ENCODE results near the gene AK2.

DNA sequence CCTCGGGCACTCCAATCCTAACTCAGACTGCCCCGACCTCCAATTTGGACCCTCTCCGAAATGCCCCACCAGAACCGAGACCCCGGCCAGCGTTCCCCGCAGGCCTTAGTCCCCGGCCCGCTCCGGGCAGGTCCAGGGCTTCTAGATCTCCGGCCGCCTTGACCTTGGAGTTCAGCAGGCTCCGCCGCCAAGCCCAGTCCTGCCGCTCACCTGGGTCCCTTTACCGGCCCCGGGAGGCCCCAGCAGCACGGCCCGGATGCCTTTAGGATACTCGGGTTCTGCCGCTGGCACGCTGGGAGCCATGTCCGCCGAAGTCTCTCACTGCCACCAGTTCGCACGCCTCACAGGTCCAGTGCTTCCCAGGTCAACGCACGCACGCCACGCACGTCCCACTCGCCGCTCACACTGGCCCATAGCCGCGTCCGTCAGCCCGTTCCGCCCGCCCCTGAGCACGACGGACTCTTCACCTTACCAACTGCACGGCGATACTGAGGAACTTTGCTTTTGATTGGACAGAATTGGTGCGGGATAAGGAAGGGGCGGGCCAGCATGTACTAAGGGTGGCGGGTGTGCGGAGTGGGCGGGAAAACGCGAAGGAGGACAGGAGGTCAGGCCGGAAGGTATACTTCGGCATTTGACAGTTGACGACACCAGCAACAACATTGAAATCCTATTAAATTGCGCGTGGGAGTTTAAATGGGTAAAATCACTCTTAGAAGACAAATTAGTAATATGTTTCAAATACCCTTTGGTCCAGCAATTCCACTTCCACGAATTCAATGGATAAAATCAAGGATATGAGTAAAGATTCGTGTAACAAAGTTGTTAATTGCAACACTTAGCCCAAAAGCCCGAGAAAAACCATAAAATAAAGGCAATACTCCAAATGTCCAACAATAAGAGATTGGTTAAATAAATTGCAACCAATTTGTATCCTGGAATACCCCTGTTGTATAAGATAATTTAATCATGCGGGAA, at the start of gene AK2:
- TF ChIP-seq SP1 (IDR thresholded peaks at IDR 0.05): 0 out of 2 replicates have a peak, but pooled peaks have one; percentile 24
- TF ChIP-seq FOXM1 (IDR thresholded peaks at IDR 0.05; ENCODE audit: borderline replicate concordance): no peak
- TF ChIP-seq, protein P1, sequence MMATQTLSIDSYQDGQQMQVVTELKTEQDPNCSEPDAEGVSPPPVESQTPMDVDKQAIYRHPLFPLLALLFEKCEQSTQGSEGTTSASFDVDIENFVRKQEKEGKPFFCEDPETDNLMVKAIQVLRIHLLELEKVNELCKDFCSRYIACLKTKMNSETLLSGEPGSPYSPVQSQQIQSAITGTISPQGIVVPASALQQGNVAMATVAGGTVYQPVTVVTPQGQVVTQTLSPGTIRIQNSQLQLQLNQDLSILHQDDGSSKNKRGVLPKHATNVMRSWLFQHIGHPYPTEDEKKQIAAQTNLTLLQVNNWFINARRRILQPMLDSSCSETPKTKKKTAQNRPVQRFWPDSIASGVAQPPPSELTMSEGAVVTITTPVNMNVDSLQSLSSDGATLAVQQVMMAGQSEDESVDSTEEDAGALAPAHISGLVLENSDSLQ (IDR thresholded peaks at IDR 0.05): peak; percentile 100
- TF ChIP-seq L3MBTL2 (conservative IDR thresholded peaks at IDR 0.05): peak; percentile 100
- peak; percentile 29; the same call in 1 of the 2 replicates for TF ChIP-seq ELF4 (IDR thresholded peaks at IDR 0.05)
- TF ChIP-seq FOXA1 (IDR thresholded peaks at IDR 0.05): no peak
- no peak for TF ChIP-seq SUZ12 (IDR thresholded peaks at IDR 0.05)
- TF ChIP-seq FOXK2 (IDR thresholded peaks at IDR 0.05): no peak
- no peak for TF ChIP-seq CTBP1 (IDR thresholded peaks at IDR 0.05; ENCODE audit: borderline replicate concordance)
- TF ChIP-seq BHLHE40 (IDR thresholded peaks at IDR 0.05; ENCODE audit: borderline replicate concordance): no peak
- TF ChIP-seq ZNF384 (IDR thresholded peaks at IDR 0.05): no peak
